DOHH2 (cell line): Measurements from ENCODE around the gene SPOCK1.

Experiments used
- H3F3A ChIP-seq: fragments of 200-600 bp; sonication (generic), shearing (Covaris generic); 2 replicates; pipeline ENCODE4 v1.6.0; 2016; ENCODE audit warnings: antibody characterized with exemption, mild to moderate bottlenecking; ENCODE audit not compliant: control insufficient read depth, insufficient read depth
- H3K27ac ChIP-seq: fragments of 200-600 bp; sonication (generic); 2 replicates; pipeline ENCODE4 v1.5.1; 2014; ENCODE audit warnings: low read depth, mild to moderate bottlenecking, low read length, moderate library complexity
- H3K27me3 ChIP-seq: fragments of 200-600 bp; sonication (generic); 2 replicates; pipeline ENCODE4 v1.6.1; 2014; ENCODE audit warnings: mild to moderate bottlenecking, low read length, mixed read lengths; ENCODE audit not compliant: control insufficient read depth
- H3K36me3 ChIP-seq: fragments of 200-600 bp; sonication (generic); 2 replicates; pipeline ENCODE4 v1.6.1; 2014; ENCODE audit warnings: mild to moderate bottlenecking, low read length, moderate library complexity, mixed read lengths; ENCODE audit not compliant: control insufficient read depth
- H3K4me1 ChIP-seq: fragments of 200-600 bp; sonication (generic); 2 replicates; pipeline ENCODE4 v1.6.1; 2014; ENCODE audit warnings: mild to moderate bottlenecking, low read length, mixed read lengths; ENCODE audit not compliant: control insufficient read depth
- H3K4me2 ChIP-seq: fragments of 200-600 bp; sonication (generic); 2 replicates; pipeline ENCODE4 v1.6.0; 2014; ENCODE audit warnings: mild to moderate bottlenecking, low read length, moderate library complexity
- H3K4me3 ChIP-seq: fragments of 200-600 bp; sonication (generic); 2 replicates; pipeline ENCODE4 v1.5.1; 2014; ENCODE audit warnings: mild to moderate bottlenecking, low read length, mixed read lengths
- H3K79me2 ChIP-seq: fragments of 200-600 bp; sonication (generic); 2 replicates; pipeline ENCODE4 v1.6.1; 2014; ENCODE audit warnings: mild to moderate bottlenecking, low read length, mixed read lengths; ENCODE audit not compliant: control insufficient read depth
- H3K9me2 ChIP-seq: fragments of 200-600 bp; sonication (generic); replicated peaks from 2 replicates; pipeline ENCODE4 v1.6.1; 2014; ENCODE audit warnings: mild to moderate bottlenecking, low read length, mixed read lengths; ENCODE audit not compliant: control insufficient read depth
- H3K9me3 ChIP-seq: fragments of 200-600 bp; sonication (generic); 2 replicates; pipeline ENCODE4 v1.6.1; 2014; ENCODE audit warnings: antibody characterized with exemption, low read length, mixed read lengths; ENCODE audit not compliant: control insufficient read depth, insufficient read depth
- H4K20me1 ChIP-seq: fragments of 200-600 bp; sonication (generic); 2 replicates; pipeline ENCODE4 v1.6.0; 2014; ENCODE audit warnings: low read depth, mild to moderate bottlenecking, antibody characterized with exemption, low read length, moderate library complexity; ENCODE audit not compliant: control insufficient read depth, insufficient read depth
- EZH2phosphoT487 ChIP-seq: fragments of 200-600 bp; sonication (generic); IDR thresholded peaks from 2 replicates; pipeline ENCODE4 v1.6.1; 2017; ENCODE audit warnings: borderline replicate concordance, mild to moderate bottlenecking, antibody characterized with exemption, low read length, moderate library complexity, mixed read lengths
- TF ChIP-seq, protein P1 (sequence below): fragments of 200-600 bp; sonication (generic); IDR thresholded peaks from one replicate; pipeline ENCODE4 v1.5.1; 2014; ENCODE audit warnings: antibody characterized with exemption, mild to moderate bottlenecking, low read depth, low read length; ENCODE audit not compliant: poor library complexity, severe bottlenecking

Gene SPOCK1

DNA sequence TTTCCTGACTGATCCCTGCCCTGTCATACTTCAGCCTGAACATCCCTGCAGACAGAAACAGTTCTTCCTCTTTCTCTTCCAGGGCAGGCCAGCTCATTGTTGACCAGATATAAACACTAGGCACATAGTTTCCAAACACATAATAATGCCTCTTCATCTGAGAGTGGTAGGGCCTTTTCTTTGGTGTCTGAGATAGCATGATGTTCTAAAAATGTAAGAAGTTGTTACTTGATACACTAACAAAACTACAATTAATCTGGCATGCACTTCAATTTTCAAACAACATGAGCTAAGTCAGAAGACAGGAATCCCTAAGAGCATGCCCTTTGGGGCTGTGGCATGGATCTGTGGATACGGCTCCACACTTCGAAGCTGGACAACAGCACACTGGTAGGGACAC is 246.6 kb downstream of the SPOCK1 start:
- no peak overlapping the region for H3K27ac ChIP-seq
- no peaks in the 10 kb centered on the region for H3K79me2 ChIP-seq
- no peaks in the 10 kb centered on the region for H4K20me1 ChIP-seq
- H3F3A ChIP-seq = no peaks in the 10 kb centered on the region
- H3K9me3 ChIP-seq = no peaks in the 10 kb centered on the region
- peaks cover 7% of the 10 kb centered on the region for H3K27me3 ChIP-seq
- no peaks in the 10 kb centered on the region for H3K36me3 ChIP-seq
- no peaks in the 10 kb centered on the region for H3K9me2 ChIP-seq
- no peak overlapping the region for H3K4me2 ChIP-seq
- H3K4me1 ChIP-seq = no peaks in the 10 kb centered on the region
- H3K4me3 ChIP-seq = no peak overlapping the region
- TF ChIP-seq EZH2phosphoT487 = no peak
- TF ChIP-seq, protein P1, sequence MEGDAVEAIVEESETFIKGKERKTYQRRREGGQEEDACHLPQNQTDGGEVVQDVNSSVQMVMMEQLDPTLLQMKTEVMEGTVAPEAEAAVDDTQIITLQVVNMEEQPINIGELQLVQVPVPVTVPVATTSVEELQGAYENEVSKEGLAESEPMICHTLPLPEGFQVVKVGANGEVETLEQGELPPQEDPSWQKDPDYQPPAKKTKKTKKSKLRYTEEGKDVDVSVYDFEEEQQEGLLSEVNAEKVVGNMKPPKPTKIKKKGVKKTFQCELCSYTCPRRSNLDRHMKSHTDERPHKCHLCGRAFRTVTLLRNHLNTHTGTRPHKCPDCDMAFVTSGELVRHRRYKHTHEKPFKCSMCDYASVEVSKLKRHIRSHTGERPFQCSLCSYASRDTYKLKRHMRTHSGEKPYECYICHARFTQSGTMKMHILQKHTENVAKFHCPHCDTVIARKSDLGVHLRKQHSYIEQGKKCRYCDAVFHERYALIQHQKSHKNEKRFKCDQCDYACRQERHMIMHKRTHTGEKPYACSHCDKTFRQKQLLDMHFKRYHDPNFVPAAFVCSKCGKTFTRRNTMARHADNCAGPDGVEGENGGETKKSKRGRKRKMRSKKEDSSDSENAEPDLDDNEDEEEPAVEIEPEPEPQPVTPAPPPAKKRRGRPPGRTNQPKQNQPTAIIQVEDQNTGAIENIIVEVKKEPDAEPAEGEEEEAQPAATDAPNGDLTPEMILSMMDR = no peak

- Histone ChIP-seq H3K27ac (no peak overlapping the region), H3K9me3 (no peaks in the 10 kb centered on the region), H3K9me2 (no peaks in the 10 kb centered on the region), H3K4me2 (no peak overlapping the region), H3K4me1 (no peaks in the 10 kb centered on the region), H3K79me2 (no peaks in the 10 kb centered on the region), H3F3A (no peaks in the 10 kb centered on the region), H3K4me3 (no peak overlapping the region), H4K20me1 (no peaks in the 10 kb centered on the region), H3K36me3 (no peaks in the 10 kb centered on the region), H3K27me3 (peaks cover 7% of the 10 kb centered on the region)
- TF ChIP-seq, protein P1 = no peak
- TF ChIP-seq EZH2phosphoT487 = no peak
Observed at GRCh38 chr5:137250421-137250820, 248.7 kb downstream of the SPOCK1 start.

GRCh38 chr5:137248527-137248926 is 250.6 kb downstream of the SPOCK1 start:
- Histone ChIP-seq H3K9me2 (no peaks in the 10 kb centered on the region), H3K4me3 (no peak overlapping the region), H3K36me3 (no peaks in the 10 kb centered on the region), H4K20me1 (no peaks in the 10 kb centered on the region), H3K4me2 (no peak overlapping the region), H3K27ac (no peak overlapping the region), H3K9me3 (no peaks in the 10 kb centered on the region), H3K79me2 (no peaks in the 10 kb centered on the region), H3K27me3 (peaks cover 6% of the 10 kb centered on the region), H3K4me1 (no peaks in the 10 kb centered on the region), H3F3A (no peaks in the 10 kb centered on the region)
- TF ChIP-seq EZH2phosphoT487 = no peak
- TF ChIP-seq, protein P1 = no peak

DNA sequence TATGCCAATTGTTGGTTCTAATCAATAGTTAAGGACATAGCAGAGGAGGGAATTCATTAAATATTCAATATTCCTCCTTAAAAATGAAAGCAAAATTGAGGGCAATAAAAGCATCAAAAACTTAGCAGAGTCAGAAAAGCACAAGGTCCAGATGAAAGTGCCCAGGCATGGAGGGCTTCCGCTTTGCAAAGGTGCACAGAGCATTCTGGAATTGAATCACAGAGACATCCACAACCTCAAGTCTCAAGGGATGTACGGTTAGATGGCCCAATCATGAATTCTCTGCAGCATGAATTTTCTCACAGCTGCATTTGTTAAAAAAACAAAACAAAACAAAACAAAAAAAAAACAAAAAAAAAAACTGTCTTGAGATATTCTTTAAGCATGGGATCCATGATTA is 253.7 kb downstream of the SPOCK1 start:
- H3K27ac ChIP-seq = no peak overlapping the region
- no peaks in the 10 kb centered on the region for H3K36me3 ChIP-seq
- no peaks in the 10 kb centered on the region for H3F3A ChIP-seq
- H3K4me3 ChIP-seq = no peak overlapping the region
- H3K27me3 ChIP-seq = no peaks in the 10 kb centered on the region
- no peaks in the 10 kb centered on the region for H3K9me3 ChIP-seq
- no peaks in the 10 kb centered on the region for H4K20me1 ChIP-seq
- TF ChIP-seq EZH2phosphoT487 = no peak
- TF ChIP-seq, protein P1 = no peak
- no peaks in the 10 kb centered on the region for H3K4me1 ChIP-seq
- H3K4me2 ChIP-seq = no peak overlapping the region
- H3K79me2 ChIP-seq = no peaks in the 10 kb centered on the region
- H3K9me2 ChIP-seq = no peaks in the 10 kb centered on the region
